OCI-LY3 (cell line): Measurements from ENCODE around the gene RELT.

Source experiments
- H2AFZ ChIP-seq: fragments of 200-600, 300-600 bp; shearing (Covaris generic); 2 replicates; pipeline ENCODE4 v1.6.0; 2014; ENCODE audit warnings: antibody characterized with exemption, low read depth, low read length
- H3K27ac ChIP-seq: fragments of 200-600, 300-600 bp; sonication (generic); 2 replicates; pipeline ENCODE4 v1.5.1; 2014; ENCODE audit warnings: mild to moderate bottlenecking, low read length, moderate library complexity, mixed read lengths
- H3K27me3 ChIP-seq: fragments of 200-600, 300-600 bp; sonication (generic); 2 replicates; pipeline ENCODE4 v1.6.1; 2014; ENCODE audit warnings: low read depth, low read length, mixed read lengths
- H3K36me3 ChIP-seq: fragments of 200-600, 300-600 bp; sonication (generic); replicated peaks from 2 replicates; pipeline ENCODE3; 2014; ENCODE audit warnings: low read depth, low read length, mixed read lengths
- H3K4me1 ChIP-seq: fragments of 300-600, 200-600 bp; sonication (generic); 2 replicates; pipeline ENCODE4 v1.6.1; 2014; ENCODE audit warnings: low read length, mixed read lengths
- H3K4me2 ChIP-seq: fragments of 200-600, 300-600 bp; sonication (generic); 2 replicates; pipeline ENCODE4 v1.6.1; 2014; ENCODE audit warnings: low read length, mixed read lengths
- H3K4me3 ChIP-seq: fragments of 300-600, 200-600 bp; sonication (generic); 2 replicates; pipeline ENCODE4 v1.5.1; 2014; ENCODE audit warnings: antibody characterized with exemption, mild to moderate bottlenecking, low read length, moderate library complexity
- H3K79me2 ChIP-seq: fragments of 300-600, 200-600 bp; shearing (Covaris generic); 2 replicates; pipeline ENCODE4 v1.6.1; 2014; ENCODE audit warnings: mild to moderate bottlenecking, low read length, mixed read lengths
- H3K9ac ChIP-seq: fragments of 300-600, 200-600 bp; shearing (Covaris generic); 2 replicates; pipeline ENCODE4 v1.6.0; 2014; ENCODE audit warnings: mild to moderate bottlenecking, low read length, moderate library complexity
- H3K9me3 ChIP-seq: fragments of 200-600, 300-600 bp; shearing (Covaris generic); 2 replicates; pipeline ENCODE4 v1.6.1; 2014; ENCODE audit warnings: low read length, mixed read lengths; ENCODE audit not compliant: insufficient read depth
- H4K20me1 ChIP-seq: fragments of 200-600, 300-600 bp; sonication (generic); 2 replicates; pipeline ENCODE4 v1.6.1; 2016; ENCODE audit warnings: low read length, mixed read lengths; ENCODE audit not compliant: insufficient read depth
- CTCF ChIP-seq: fragments of 200-600, 300-600 bp; sonication (generic); IDR thresholded peaks from 2 replicates; pipeline ENCODE4 v1.5.1; 2014; ENCODE audit warnings: antibody characterized with exemption, low read length, low read depth
- EZH2phosphoT487 ChIP-seq: fragments of 200-600 bp; shearing (Covaris generic); IDR thresholded peaks from 2 replicates; pipeline ENCODE4 v1.6.1; 2018; ENCODE audit warnings: antibody characterized with exemption, mixed run types, low read depth

The RELT gene

DNA sequence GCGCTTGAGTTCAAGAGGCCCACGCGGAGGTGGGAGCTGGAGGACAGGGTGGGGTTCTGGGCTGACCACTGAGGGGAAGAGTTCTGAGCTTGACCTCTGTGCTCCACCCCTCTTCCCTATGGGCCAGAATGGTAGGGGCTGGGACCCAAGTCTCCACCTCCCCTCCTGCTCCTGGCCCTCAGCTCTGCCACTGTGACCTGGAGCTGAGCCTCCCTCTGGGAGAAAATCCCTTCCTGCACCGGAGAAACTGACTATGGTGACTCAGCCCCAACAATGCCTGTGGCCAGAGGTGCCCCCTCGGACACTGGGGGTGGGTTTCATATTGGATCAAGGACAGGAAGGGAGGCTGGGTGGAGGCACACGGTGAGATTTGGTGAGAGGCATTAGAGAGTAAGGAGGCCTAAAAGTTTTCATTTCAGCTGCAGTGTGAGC, 23.0 kb downstream of the RELT start:
- Histone ChIP-seq H2AFZ (no peak overlapping the region), H3K9ac (no peak overlapping the region), H3K27ac (no peak overlapping the region), H3K4me2 (no peak overlapping the region), H3K27me3 (no peaks in the 10 kb centered on the region), H4K20me1 (no peaks in the 10 kb centered on the region), H3K79me2 (no peaks in the 10 kb centered on the region), H3K9me3 (no peaks in the 10 kb centered on the region), H3K36me3 (peaks cover 33% of the 10 kb centered on the region), H3K4me1 (peaks cover 6% of the 10 kb centered on the region), H3K4me3 (no peak overlapping the region)
- TF ChIP-seq CTCF (no peak), EZH2phosphoT487 (no peak)

- Histone ChIP-seq H3K4me1 (peaks cover 6% of the 10 kb centered on the region), H3K4me2 (no peak overlapping the region), H2AFZ (no peak overlapping the region), H3K36me3 (peaks cover 29% of the 10 kb centered on the region), H3K9ac (no peak overlapping the region), H3K79me2 (no peaks in the 10 kb centered on the region), H3K4me3 (no peak overlapping the region), H3K27ac (no peak overlapping the region), H3K27me3 (no peaks in the 10 kb centered on the region), H4K20me1 (no peaks in the 10 kb centered on the region), H3K9me3 (no peaks in the 10 kb centered on the region)
- TF ChIP-seq EZH2phosphoT487 (no peak), CTCF (no peak)
Observed at GRCh38 chr11:73399636-73400035, 23.4 kb downstream of the RELT start.

DNA sequence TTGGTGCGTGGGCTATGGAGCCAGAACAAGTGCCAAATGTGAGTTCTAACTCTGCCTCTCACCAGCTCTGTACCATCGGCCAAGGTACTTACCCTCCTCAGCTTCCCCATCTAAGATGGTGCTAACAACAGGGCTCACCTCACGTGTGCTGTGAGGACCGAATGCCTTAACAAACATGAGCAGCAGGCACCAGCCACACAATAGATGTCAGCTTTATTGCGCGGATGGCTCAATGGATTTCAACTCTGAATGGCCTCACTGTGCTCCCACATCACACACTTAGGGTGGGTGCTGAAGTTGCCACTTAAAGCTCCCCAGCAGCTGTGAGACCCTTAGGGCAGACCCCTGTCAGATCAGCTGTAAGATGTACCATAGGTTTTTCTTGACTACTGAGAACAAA, 24.1 kb downstream of the RELT start:
- Histone ChIP-seq H3K9me3 (no peaks in the 10 kb centered on the region), H3K36me3 (peaks cover 23% of the 10 kb centered on the region), H2AFZ (no peak overlapping the region), H4K20me1 (no peaks in the 10 kb centered on the region), H3K9ac (no peak overlapping the region), H3K4me3 (no peak overlapping the region), H3K4me2 (no peak overlapping the region), H3K27me3 (no peaks in the 10 kb centered on the region), H3K4me1 (peaks cover 6% of the 10 kb centered on the region), H3K27ac (no peak overlapping the region), H3K79me2 (no peaks in the 10 kb centered on the region)
- TF ChIP-seq CTCF (no peak), EZH2phosphoT487 (no peak)

- H3K27me3 ChIP-seq, result no peaks in the 10 kb centered on the region
- TF ChIP-seq CTCF (no peak), EZH2phosphoT487 (no peak)
- H3K4me2 ChIP-seq, result no peak overlapping the region
- no peaks in the 10 kb centered on the region for H4K20me1 ChIP-seq
- no peak overlapping the region for H3K4me3 ChIP-seq
- H3K79me2 ChIP-seq, result no peaks in the 10 kb centered on the region
- H3K9me3 ChIP-seq, result no peaks in the 10 kb centered on the region
- H3K9ac ChIP-seq, result no peak overlapping the region
- peaks cover 21% of the 10 kb centered on the region for H3K36me3 ChIP-seq
- no peak overlapping the region for H2AFZ ChIP-seq
- peaks cover 6% of the 10 kb centered on the region for H3K4me1 ChIP-seq
- H3K27ac ChIP-seq, result peak overlapping the region; percentile 21; the same call in 1 of the 2 replicates
Observed at GRCh38 chr11:73401217-73401923, 25.2 kb downstream of the RELT start.
